ENCODE measurements around the gene SMIM13. TPM values are rescaled to one million over a fixed set of nuclear protein-coding genes. Genes with fewer than 3 reads are reported as not detected.

The SMIM13 gene
- total RNA-seq, 2 experiments from 2014 or later = 13.9 to 19.0 TPM

GRCh38 chr6:11166948-11167347 lies 73.3 kb downstream of the SMIM13 start:
- Histone ChIP-seq H3K4me3 (ENCODE audit: low read depth, low read length, poor library complexity, severe bottlenecking) (no peak overlapping the region), H3K36me3 (ENCODE audit: insufficient read depth, low read length) (no peaks in the 10 kb centered on the region), H3K9me3 (ENCODE audit: low read length) (no peaks in the 10 kb centered on the region), H2AFZ (ENCODE audit: low read length) (no peak overlapping the region), H4K20me1 (ENCODE audit: insufficient read depth, low read length) (no peaks in the 10 kb centered on the region), H3K27ac (ENCODE audit: low read depth, low read length, poor library complexity, severe bottlenecking) (no peak overlapping the region), H3K9me2 (ENCODE audit: insufficient read depth, low read length) (no peaks in the 10 kb centered on the region), H3K79me2 (ENCODE audit: insufficient read depth, low read depth, low read length) (no peaks in the 10 kb centered on the region), H3K4me1 (ENCODE audit: insufficient read depth, low read length, poor library complexity, severe bottlenecking) (no peaks in the 10 kb centered on the region), H3K4me2 (ENCODE audit: low read length) (no peak overlapping the region)
- no TSS peak for BruUV-seq (replicated peaks)
- intact Hi-C loops (cut with micrococcal nuclease; ENCODE audit: unreplicated experiment) = no loop called here
- no peak for DNase-seq (ENCODE audit: low spot score)
- no peak for TF ChIP-seq CTCF (conservative IDR thresholded peaks at IDR 0.05; ENCODE audit: low read length)
- no peak for TF ChIP-seq EZH2phosphoT487 (IDR thresholded peaks at IDR 0.05; ENCODE audit: borderline replicate concordance, low read depth, low read length)
- ChIA-PET CTCF (ENCODE audit: unreplicated experiment) (no interaction called here), POLR2A (interaction anchor here (0.5 to 1.1 kb wide), 4 partner anchors 12 to 932 kb away, joined by 3 read pairs; no protein-coding TSS in a partner anchor)

GRCh38 chr6:11168091-11168635 lies 74.5 kb downstream of the SMIM13 start:
- POLR2A ChIA-PET = interaction anchor here (0.6 kb wide), 1 partner anchor 63 kb away, joined by 3 read pairs; no protein-coding TSS in a partner anchor

More at GRCh38 chr6:11168091-11168635, 74.5 kb downstream of the SMIM13 start:
- intact Hi-C loops (cut with micrococcal nuclease; ENCODE audit: unreplicated experiment) = no loop called here
- no peaks in the 10 kb centered on the region for H3K9me3 ChIP-seq (ENCODE audit: low read length)
- H3K36me3 ChIP-seq (ENCODE audit: insufficient read depth, low read length) = no peaks in the 10 kb centered on the region
- no peak overlapping the region for H2AFZ ChIP-seq (ENCODE audit: low read length)
- H3K4me3 ChIP-seq (ENCODE audit: low read depth, low read length, poor library complexity, severe bottlenecking) = no peak overlapping the region
- no peak for DNase-seq (ENCODE audit: low spot score)
- no TSS peak for BruUV-seq (replicated peaks)
- H4K20me1 ChIP-seq (ENCODE audit: insufficient read depth, low read length) = no peaks in the 10 kb centered on the region
- H3K4me1 ChIP-seq (ENCODE audit: insufficient read depth, low read length, poor library complexity, severe bottlenecking) = no peaks in the 10 kb centered on the region
- TF ChIP-seq EZH2phosphoT487 (IDR thresholded peaks at IDR 0.05; ENCODE audit: borderline replicate concordance, low read depth, low read length) (no peak), CTCF (conservative IDR thresholded peaks at IDR 0.05; ENCODE audit: low read length) (no peak)
- H3K4me2 ChIP-seq (ENCODE audit: low read length) = no peak overlapping the region
- H3K9me2 ChIP-seq (ENCODE audit: insufficient read depth, low read length) = no peaks in the 10 kb centered on the region
- CTCF ChIA-PET (ENCODE audit: unreplicated experiment) = interaction anchor here (1.1 kb wide), 1 partner anchor 329 kb away, joined by 3 read pairs; no protein-coding TSS in a partner anchor
- H3K79me2 ChIP-seq (ENCODE audit: insufficient read depth, low read depth, low read length) = no peaks in the 10 kb centered on the region
- H3K27ac ChIP-seq (ENCODE audit: low read depth, low read length, poor library complexity, severe bottlenecking) = no peak overlapping the region

Measured in OCI-LY7 (cell line).